Stimulated activated CD4-positive, alpha-beta T cell treated with anti-CD3 and anti-CD28 coated beads, Interleukin-2, amount 100 ng/mL, for 24 hours (primary cell): ENCODE measurements around the gene PXDN.

ENCODE experiments used
- DNase-seq, 2 donors: peaks; one replicate each; pipeline ENCODE4 v3.0.0-alpha.2; 2020

PXDN gene

GRCh38 chr2:1754046-1754445 lies 9.7 kb upstream of the PXDN start:
- DNase-seq, result no peak

GRCh38 chr2:1752751-1753150 lies 8.4 kb upstream of the PXDN start:
- no peak for DNase-seq

- no peak for DNase-seq
Measured at GRCh38 chr2:1751767-1752725, 7.7 kb upstream of the PXDN start.

DNA sequence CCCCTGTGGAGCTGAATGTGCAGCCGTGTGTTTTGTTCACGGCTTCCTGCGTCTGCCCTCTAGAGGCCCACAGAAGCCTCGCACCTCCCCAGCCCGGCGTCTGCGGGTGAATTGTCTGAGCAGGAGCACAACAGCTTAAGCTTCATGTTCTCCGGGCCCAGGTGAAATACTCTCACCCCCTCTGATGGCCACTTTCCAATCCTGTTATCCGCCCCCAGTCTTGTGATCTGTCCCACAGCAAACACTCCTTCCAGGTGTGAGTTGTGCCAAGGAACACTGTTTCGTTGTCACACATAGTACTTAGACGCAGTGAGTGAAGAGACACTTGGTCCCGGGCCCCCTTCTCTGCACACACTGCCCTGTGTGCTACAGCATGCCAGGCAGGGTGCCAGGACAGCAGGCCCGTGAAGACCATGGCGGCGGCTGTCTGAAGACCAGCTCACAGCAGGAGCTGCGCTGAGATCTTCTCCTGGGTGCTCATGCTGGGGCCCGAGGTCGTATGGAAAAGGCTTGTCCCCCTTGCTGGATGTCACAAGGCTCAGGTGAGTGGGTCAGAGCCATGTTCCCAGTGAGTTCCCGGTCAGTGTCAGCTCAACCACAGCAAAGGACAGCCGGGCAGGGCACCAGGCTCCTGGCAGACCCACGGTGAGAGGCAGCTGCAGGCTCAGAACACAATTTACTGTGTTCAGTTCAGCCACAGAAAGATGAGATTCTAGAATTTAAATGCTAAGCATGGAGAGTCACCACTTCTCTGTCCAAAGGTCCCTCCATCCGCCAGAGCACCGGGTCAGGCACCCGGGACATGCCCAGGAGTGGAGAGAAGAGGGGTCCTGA lies 6.8 kb upstream of the PXDN start:
- DNase-seq, result peak; percentile 30 to 61

DNA sequence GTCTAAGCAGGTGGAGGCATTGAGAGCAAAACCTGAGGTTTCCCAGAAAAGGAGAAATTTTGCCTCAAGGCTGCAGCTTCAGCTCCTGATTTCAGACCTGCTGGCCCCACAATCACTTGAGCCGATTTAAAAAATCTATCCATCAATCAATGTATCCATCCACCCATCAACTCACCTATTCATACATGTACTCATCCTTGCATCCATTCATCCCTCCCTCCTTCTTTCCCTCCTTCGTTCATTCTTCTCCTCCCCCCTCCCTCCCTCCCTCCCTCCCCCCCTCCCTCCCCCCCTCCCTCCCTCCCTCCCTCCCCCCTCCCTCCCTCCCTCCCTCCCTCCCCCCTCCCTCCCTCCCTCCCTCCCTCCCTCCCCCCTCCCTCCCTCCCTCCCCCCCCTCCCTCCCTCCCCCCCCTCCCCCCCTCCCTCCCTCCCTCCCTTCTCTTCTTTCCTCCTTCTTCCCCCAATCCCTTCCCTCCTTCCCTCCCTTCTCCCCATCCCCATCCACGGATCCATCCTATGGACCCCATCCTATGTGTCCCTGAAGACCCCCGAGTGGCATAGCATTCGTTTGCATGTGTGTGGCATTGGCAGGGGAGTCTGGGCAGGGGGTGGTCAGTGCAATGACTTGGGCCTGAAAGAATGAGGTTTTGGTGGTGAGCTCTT lies 6.1 kb upstream of the PXDN start:
- DNase-seq, result no peak

DNA sequence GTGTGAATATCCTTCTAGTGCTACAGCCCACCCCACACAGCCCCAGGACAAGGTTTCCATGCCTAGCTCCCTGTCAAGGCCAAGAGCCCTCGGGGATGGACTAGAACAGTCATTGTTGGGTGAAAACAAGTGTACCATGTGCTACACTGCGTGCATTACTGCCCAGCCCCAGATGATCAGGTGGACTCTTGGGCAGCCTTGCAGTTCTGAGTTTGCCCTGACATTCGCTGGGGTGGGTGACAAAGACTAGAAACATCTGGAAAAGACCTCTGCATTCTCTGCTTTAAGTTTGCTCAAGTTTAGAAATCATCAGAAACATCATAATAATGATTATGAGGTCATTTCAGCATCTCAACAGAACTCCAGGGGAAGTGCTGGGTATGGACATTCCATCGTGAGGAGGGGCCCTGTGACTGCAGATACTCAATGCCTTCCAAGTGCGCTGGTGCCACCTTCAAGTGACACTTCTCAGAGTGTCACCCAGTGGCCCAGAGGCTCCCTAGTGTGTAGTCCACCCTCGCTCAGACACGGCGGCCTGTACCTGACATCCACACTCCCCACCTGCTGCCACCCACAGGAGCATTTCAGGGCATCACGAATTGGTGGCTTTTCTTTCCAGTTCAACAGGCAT lies 5.3 kb upstream of the PXDN start:
- no peak for DNase-seq

DNA sequence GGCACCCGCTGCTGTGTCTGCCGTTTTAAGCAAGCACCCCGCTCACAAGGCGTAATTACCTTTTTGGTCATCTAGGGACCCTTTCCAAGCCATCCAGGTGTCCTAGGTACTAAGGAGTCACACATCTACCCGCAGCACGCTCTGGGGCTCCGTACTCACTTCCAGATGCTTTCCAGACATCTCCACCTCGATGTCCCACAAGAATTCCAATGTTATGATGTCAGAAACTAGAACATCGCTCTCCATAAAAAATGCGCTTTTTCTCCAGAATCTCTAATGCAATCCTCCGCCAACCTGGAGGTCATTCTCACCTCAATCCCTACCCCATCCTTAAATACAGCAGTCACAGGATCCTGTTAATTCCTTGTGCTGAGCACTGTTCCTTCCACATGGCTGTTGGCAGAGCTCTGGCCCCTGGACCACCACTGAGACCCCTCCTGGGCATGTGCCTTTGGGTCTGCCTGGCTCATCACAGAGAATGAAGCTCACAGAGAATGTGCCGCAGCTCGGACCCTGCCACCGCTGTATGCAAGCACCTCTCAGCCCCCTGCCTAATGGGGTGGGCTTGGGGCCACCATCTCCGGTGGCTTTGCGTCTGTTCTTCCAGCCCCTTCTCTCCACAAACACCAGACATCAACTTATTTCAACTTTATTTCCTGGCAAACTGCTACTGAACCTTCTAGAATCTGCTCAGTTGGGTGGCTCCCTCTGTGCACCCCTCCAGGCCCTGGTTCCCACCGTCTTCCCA lies 4.6 kb upstream of the PXDN start:
- DNase-seq, result no peak

- DNase-seq, result no peak
Measured at GRCh38 chr2:1748176-1748740, 3.9 kb upstream of the PXDN start.

DNA sequence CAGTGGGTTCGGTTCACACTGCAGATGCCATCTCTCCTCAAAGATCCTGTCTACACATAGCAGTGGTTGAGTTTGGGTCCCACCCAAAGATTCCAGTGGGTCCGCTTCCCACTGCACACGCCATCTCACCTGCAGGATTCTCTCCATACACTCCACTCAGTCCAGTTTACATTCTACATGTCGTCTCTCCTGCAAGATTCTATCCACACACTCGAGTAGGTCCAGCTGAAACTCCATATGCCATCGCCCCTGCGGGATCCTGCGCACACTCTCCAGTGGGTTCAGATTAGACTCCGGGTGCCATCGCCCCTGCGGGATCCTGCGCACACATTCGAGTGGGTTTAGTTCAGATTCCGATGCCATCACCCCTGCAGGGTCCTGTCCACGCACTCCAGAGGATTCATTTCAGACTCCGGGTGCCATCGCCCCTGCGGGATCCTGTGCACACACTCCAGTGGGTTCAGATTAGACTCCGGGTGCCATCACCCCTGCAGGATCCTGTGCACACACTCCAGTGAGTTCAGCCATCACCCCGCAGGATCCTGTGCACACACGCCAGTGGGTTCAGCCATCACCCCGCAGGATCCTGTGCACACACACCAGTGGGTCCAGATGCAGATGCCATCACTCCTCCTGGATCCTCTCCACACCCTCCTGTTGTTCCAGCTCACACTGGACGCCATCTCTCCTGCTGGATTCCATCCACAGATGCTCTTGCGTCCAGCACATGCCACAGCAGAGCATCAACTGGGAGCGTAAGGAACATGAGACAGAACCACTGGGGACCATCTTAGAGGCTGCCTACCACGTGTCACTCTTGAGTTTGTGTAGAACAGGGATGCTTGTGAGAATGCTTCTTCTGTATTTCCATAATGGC lies 3.0 kb upstream of the PXDN start:
- DNase-seq, result no peak

GRCh38 chr2:1746174-1747064 lies 2.1 kb upstream of the PXDN start:
- no peak for DNase-seq

DNA sequence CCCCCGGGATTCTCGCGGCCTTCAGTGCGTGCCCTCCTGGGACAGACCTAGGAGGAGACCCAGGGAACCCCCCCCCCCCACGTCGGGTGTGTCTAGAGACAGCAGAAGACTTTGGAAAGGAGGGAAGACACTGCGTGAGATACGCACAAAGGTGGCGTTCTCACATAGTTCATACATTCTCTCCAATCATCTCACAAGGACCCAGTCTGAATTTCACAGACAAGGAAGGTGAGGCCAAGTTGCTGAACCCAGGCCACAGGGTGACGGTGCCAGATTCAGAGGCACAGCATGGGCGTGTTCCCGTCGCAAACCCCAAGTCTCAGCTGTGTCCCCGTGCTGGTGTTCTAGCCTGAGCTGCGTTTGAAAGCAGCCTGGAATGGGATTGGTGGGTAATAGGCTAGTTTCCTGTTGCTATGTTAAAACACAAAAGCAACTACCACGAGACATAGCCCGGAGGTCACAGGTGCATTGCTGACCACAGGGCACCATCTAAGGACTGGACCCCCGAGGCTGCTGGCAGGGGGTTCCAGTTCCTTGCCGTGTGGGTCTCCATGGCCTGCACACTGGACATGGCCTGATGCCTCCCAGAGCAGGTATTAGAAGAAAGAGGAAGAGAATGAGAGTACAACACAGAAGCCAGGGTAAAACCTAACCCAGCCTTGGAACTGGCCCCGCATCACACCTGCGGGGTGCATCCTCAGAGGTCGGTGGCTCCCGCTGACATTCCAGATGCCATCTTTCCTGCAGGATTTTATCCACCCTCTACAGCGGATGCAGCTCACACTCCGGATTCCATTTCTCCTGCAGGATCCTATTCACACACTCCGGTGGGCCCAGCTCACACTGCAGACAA lies 1.1 kb upstream of the PXDN start:
- no peak for DNase-seq

GRCh38 chr2:1744151-1744445 lies 217 bp downstream of the PXDN start:
- peak in 1 of 2 donors; percentile 13 for DNase-seq

DNA sequence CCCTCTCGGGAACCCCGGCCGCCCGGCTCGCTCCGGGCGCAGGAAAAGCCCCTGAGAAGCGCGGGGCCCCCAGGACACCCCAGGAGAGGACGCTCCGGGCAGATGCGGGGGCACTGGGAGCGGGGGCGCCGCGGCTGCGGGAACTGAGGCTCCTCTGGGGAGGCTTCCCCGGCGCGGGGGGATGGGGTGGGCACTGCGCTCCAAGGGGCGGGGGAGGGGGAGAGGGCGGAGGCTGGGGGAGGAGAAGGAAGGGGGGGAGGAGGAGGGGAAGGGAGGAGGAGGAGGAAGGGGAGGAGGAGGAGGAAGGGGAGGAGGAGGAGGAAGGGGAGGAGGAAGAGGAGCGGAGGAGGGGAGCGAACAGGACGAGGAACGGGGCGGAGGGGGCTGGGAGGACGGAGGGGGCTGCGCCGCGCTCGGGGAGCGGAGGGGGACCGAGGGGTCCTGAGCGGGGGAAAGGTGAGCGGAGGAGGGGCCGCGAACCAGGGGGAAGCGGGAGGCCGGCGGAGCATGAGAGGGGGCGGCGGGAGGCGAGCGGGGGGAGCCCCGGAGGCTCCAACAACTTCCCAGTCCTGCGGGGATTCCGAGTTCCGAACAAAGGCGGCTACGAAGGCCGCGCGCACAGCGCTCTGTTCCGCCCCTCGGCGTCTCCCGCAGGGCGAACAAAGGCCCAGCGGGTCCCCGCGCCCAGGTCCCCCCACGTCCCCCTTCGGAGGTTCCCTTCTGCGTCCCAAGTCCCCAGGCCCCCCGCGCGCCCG lies 742 bp downstream of the PXDN start:
- DNase-seq, result no peak

GRCh38 chr2:1742681-1743395 lies 1.5 kb downstream of the PXDN start:
- peak in 1 of 2 donors; percentile 48 for DNase-seq

- no peak for DNase-seq
Measured at GRCh38 chr2:1742301-1742680, 2.0 kb downstream of the PXDN start.

GRCh38 chr2:1741851-1742250 lies 2.5 kb downstream of the PXDN start:
- no peak for DNase-seq
